Activated naive CD8-positive, alpha-beta T cell treated with anti-CD3 and anti-CD28 coated beads, Interleukin-2, amount 10 ng/mL, durations not matched to agents 7 days and 5 days (primary cell): ENCODE results near the gene EFL1. TPM values are rescaled to one million over a fixed set of nuclear protein-coding genes. Genes with fewer than 3 reads are reported as not detected.

Experiments
- ATAC-seq: fragments of 150-1000 bp; cut with Tn5 transposase; one replicate; pipeline ENCODE4 v1.10.0; 2021; ENCODE audit warnings: low read depth, moderate library complexity
- POLR2A ChIA-PET: fragments of 350-600 bp; sonication (Branson Sonifier 250); formaldehyde crosslinking; loops from one replicate; lab custom pipeline; 2021; ENCODE audit warnings: antibody characterized with exemption; lab: Charles Lee
- DNase-seq: peaks from one replicate; pipeline ENCODE4 v3.0.0; 2021
- H3K27ac Mint-ChIP-seq: one replicate; pipeline ENCODE4 v1.8.0; 2022; ENCODE audit warnings: mild to moderate bottlenecking, mixed read lengths
- H3K27me3 Mint-ChIP-seq: one replicate; pipeline ENCODE4 v1.8.0; 2022; ENCODE audit warnings: mild to moderate bottlenecking, moderate library complexity, mixed read lengths
- H3K36me3 Mint-ChIP-seq: one replicate; pipeline ENCODE4 v1.8.0; 2021; ENCODE audit warnings: mild to moderate bottlenecking, mixed read lengths
- H3K4me1 Mint-ChIP-seq: one replicate; pipeline ENCODE4 v1.8.0; 2021; ENCODE audit warnings: mixed read lengths
- H3K4me3 Mint-ChIP-seq: one replicate; pipeline ENCODE4 v1.8.0; 2022; ENCODE audit warnings: mild to moderate bottlenecking, moderate library complexity, mixed read lengths
- H3K9me3 Mint-ChIP-seq: one replicate; pipeline ENCODE4 v1.8.0; 2021; ENCODE audit warnings: mixed read lengths
- total RNA-seq, 2 experiments: library from RNA; stranded (reverse); gene quantifications; one replicate each; pipeline ENCODE4 v1.2.3, GENCODE V29; 2021

EFL1 gene
- total RNA-seq, 2 experiments from 2014 or later = 24.2 to 26.4 TPM

GRCh38 chr15:82081914-82082762 lies 180.4 kb downstream of the EFL1 start:
- Mint-ChIP-seq H3K4me1 (no peaks in the 10 kb centered on the region), H3K9me3 (no peaks in the 10 kb centered on the region), H3K27ac (no peak overlapping the region), H3K36me3 (no peaks in the 10 kb centered on the region), H3K27me3 (peaks cover 5% of the 10 kb centered on the region), H3K4me3 (no peak overlapping the region)
- ATAC-seq = no peak
- no peak for DNase-seq
- POLR2A ChIA-PET = no interaction called here

DNA sequence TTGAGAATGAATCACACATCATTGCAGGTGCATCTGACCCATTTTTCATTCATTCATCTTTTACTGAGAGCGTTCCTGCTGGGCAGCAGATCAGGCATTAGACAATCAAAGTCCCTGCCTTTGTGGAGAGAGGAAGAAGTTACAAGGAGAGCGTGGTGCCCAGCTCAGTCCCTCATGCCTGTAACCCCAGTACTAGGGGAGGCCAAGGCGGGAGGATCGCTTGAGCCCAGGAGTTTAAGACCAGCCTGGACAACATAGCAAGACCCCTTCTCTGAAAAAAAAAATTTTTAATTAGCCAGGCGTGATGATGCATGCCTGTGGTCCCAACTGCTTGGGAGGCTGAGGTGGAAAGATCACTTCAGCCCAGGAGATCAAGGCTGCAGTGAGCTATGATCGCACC lies 181.8 kb downstream of the EFL1 start:
- Mint-ChIP-seq H3K27me3 (peaks cover 3% of the 10 kb centered on the region), H3K27ac (no peak overlapping the region), H3K9me3 (no peaks in the 10 kb centered on the region), H3K4me1 (no peaks in the 10 kb centered on the region), H3K36me3 (no peaks in the 10 kb centered on the region), H3K4me3 (no peak overlapping the region)
- DNase-seq (no peak), ATAC-seq (no peak)
- POLR2A ChIA-PET = no interaction called here

Other genes with a start within 250 kb of the EFL1 start
- under 1 TPM; 0.51 to 0.75 TPM for gene MEX3B, start 216.7 kb downstream of the EFL1 start, total RNA-seq
- 1 to 10 TPM; 1.3 to 1.6 TPM for gene SAXO2, start 84 bp upstream of the EFL1 start, total RNA-seq
- gene GOLGA6L10, start 86.7 kb upstream of the EFL1 start, total RNA-seq = 1 to 10 TPM; 4.2 TPM
- gene GOLGA6L9, start 167.1 kb upstream of the EFL1 start, total RNA-seq = 1 to 10 TPM; 4.6 to 4.7 TPM